Activated CD4-positive, alpha-beta T cell treated with anti-CD3 and anti-CD28 coated beads, Interleukin-2, amount 50 U/mL, for 1 hour (primary cell): Measurements from ENCODE around the gene SH3RF1.

ENCODE experiments used
- DNase-seq: peaks from one replicate; pipeline ENCODE4 v3.0.0-alpha.2; 2020

SH3RF1 gene

GRCh38 chr4:169250796-169251195, 20.0 kb downstream of the SH3RF1 start:
- no peak for DNase-seq

- no peak for DNase-seq
Measured at GRCh38 chr4:169249999-169250398, 20.8 kb downstream of the SH3RF1 start.

- DNase-seq: no peak
Measured at GRCh38 chr4:169249214-169249973, 21.4 kb downstream of the SH3RF1 start.

- no peak for DNase-seq
Measured at GRCh38 chr4:169248645-169249044, 22.1 kb downstream of the SH3RF1 start.

GRCh38 chr4:169246957-169247396, 23.8 kb downstream of the SH3RF1 start:
- DNase-seq: no peak

- no peak for DNase-seq
Measured at GRCh38 chr4:169246279-169246678, 24.5 kb downstream of the SH3RF1 start.

GRCh38 chr4:169245061-169245460, 25.7 kb downstream of the SH3RF1 start:
- no peak for DNase-seq

GRCh38 chr4:169243825-169244609, 26.7 kb downstream of the SH3RF1 start:
- DNase-seq: no peak

GRCh38 chr4:169241464-169241863, 29.3 kb downstream of the SH3RF1 start:
- no peak for DNase-seq

- DNase-seq: no peak
Measured at GRCh38 chr4:169239221-169239905, 31.4 kb downstream of the SH3RF1 start.

GRCh38 chr4:169238445-169238844, 32.3 kb downstream of the SH3RF1 start:
- DNase-seq: no peak

GRCh38 chr4:169236873-169237626, 33.7 kb downstream of the SH3RF1 start:
- no peak for DNase-seq

GRCh38 chr4:169236078-169236477, 34.7 kb downstream of the SH3RF1 start:
- DNase-seq: no peak

GRCh38 chr4:169234137-169234855, 36.5 kb downstream of the SH3RF1 start:
- DNase-seq: no peak

- DNase-seq: no peak
Measured at GRCh38 chr4:169233691-169234090, 37.1 kb downstream of the SH3RF1 start.

GRCh38 chr4:169231647-169232262, 39.0 kb downstream of the SH3RF1 start:
- no peak for DNase-seq

- no peak for DNase-seq
Measured at GRCh38 chr4:169229571-169230028, 41.2 kb downstream of the SH3RF1 start.

- DNase-seq: no peak
Measured at GRCh38 chr4:169228076-169228475, 42.7 kb downstream of the SH3RF1 start.

GRCh38 chr4:169226565-169226964, 44.2 kb downstream of the SH3RF1 start:
- DNase-seq: no peak

GRCh38 chr4:169225812-169226211, 44.9 kb downstream of the SH3RF1 start:
- DNase-seq: no peak

GRCh38 chr4:169225058-169225751, 45.6 kb downstream of the SH3RF1 start:
- no peak for DNase-seq
